Right lobe of liver (tissue), 4 donors: ENCODE measurements around the gene ACP1.

Experiments used
- POLR2A ChIP-seq: fragments of 450-650 bp; IDR thresholded peaks from one replicate; pipeline ENCODE4 v1.6.1; 2017; ENCODE audit warnings: antibody characterized with exemption, mild to moderate bottlenecking
- TF ChIP-seq, protein P1 (sequence below), 4 donors: fragments of 200-600 bp in 3 of 4; fragments of 450-650 bp in 1 of 4; IDR thresholded peaks; one replicate each; pipeline versions ENCODE4 v1.5.1 to v1.8.0; 2016 to 2022; ENCODE audit warnings: antibody characterized with exemption in 4 of 4, mild to moderate bottlenecking in 2 of 4
- donor health status: DM: no; HTN: no; CAD: no.
- donor health status: DM: no; HTN: no; CAD: no.
- donor health status: DM: no; HTN: yes; CAD: no.

DNA sequence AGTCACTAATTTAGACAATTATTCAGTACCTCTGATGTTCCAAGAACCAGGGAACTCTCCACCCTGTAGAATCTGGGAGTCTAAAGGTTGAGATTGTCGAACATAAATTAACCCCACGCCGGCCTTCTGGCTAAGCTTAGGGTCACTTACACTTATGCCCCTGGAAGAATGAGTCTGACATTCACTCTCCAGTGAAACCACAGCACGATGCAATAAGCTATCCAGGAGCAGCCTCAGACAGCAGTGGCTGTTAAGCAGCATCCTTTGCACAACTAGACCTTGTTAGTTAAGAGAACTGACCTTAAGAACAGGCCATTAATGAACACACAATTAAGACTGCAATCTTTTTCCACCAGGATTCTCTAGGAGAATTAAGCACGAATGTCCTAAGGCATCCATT, 25.9 kb upstream of the ACP1 start:
- TF ChIP-seq, protein P1, sequence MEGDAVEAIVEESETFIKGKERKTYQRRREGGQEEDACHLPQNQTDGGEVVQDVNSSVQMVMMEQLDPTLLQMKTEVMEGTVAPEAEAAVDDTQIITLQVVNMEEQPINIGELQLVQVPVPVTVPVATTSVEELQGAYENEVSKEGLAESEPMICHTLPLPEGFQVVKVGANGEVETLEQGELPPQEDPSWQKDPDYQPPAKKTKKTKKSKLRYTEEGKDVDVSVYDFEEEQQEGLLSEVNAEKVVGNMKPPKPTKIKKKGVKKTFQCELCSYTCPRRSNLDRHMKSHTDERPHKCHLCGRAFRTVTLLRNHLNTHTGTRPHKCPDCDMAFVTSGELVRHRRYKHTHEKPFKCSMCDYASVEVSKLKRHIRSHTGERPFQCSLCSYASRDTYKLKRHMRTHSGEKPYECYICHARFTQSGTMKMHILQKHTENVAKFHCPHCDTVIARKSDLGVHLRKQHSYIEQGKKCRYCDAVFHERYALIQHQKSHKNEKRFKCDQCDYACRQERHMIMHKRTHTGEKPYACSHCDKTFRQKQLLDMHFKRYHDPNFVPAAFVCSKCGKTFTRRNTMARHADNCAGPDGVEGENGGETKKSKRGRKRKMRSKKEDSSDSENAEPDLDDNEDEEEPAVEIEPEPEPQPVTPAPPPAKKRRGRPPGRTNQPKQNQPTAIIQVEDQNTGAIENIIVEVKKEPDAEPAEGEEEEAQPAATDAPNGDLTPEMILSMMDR (IDR thresholded peaks at IDR 0.05), result no peak
- no peak for TF ChIP-seq POLR2A
